A549 (cell line): Measurements from ENCODE around the gene DNAJC22.

Experiments used
- BHLHE40 ChIP-seq: IDR thresholded peaks from 2 replicates; pipeline ENCODE4 v1.6.1; 2012; ENCODE audit warnings: low read depth, low read length, inconsistent platforms
- CEBPB ChIP-seq, 2 experiments: fragments of >200 bp in 1 of 2; sonication (Bioruptor Twin) in 1 of 2; formaldehyde crosslinking in 1 of 2; IDR thresholded peaks; 2 replicates each; pipeline ENCODE4 v1.6.1; 2012 to 2016
- CHD2 ChIP-seq: fragments of 150-350 bp; IDR thresholded peaks from 2 replicates; pipeline ENCODE4 v1.6.1; 2014; ENCODE audit warnings: low read length; ENCODE audit not compliant: partially characterized antibody
- CTCF ChIP-seq: fragments of >200 bp; sonication (Bioruptor Twin); formaldehyde crosslinking; IDR thresholded peaks from 3 replicates; pipeline ENCODE4 v1.5.1; 2016
- EP300 ChIP-seq, 2 experiments: fragments of >200 bp; sonication (Bioruptor Twin); formaldehyde crosslinking; IDR thresholded peaks; 2 replicates in 1 of 2; 3 replicates in 1 of 2; pipeline ENCODE4 v1.6.1; 2016 to 2017
- NFE2L2 ChIP-seq: fragments of 150-350 bp; conservative IDR thresholded peaks from 2 replicates; pipeline ENCODE4 v1.6.1; 2014; ENCODE audit warnings: low read length
- POLR2A ChIP-seq: IDR thresholded peaks from 2 replicates; pipeline ENCODE4 v1.6.1; 2012; ENCODE audit warnings: mild to moderate bottlenecking, low read length
- TF ChIP-seq, protein P1 (sequence below): fragments of 450-650 bp; IDR thresholded peaks from 2 replicates; pipeline ENCODE4 v1.6.1; 2014; ENCODE audit warnings: antibody characterized with exemption

GRCh38 chr12:49397000-49397399, 50.3 kb downstream of the DNAJC22 start:
- TF ChIP-seq CTCF (no peak), CEBPB (IDR thresholded peaks at IDR 0.05) (no peak), EP300 (IDR thresholded peaks at IDR 0.05) (no peak), CHD2 (no peak), BHLHE40 (no peak), POLR2A (no peak), NFE2L2 (no peak)
- TF ChIP-seq, protein P1, sequence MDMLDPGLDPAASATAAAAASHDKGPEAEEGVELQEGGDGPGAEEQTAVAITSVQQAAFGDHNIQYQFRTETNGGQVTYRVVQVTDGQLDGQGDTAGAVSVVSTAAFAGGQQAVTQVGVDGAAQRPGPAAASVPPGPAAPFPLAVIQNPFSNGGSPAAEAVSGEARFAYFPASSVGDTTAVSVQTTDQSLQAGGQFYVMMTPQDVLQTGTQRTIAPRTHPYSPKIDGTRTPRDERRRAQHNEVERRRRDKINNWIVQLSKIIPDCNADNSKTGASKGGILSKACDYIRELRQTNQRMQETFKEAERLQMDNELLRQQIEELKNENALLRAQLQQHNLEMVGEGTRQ = no peak
